H9 (cell line): ENCODE measurements around the gene SLC17A2. TPM values are rescaled to one million over a fixed set of nuclear protein-coding genes. Genes with fewer than 3 reads are reported as not detected.

Experiments
- DNase-seq: peaks from one replicate; pipeline ENCODE4 v3.0.0-alpha.2; 2017
- H2AFZ ChIP-seq: one replicate; pipeline ENCODE4 v1.6.1; 2013; ENCODE audit warnings: mild to moderate bottlenecking, low read length, control low read depth, moderate library complexity
- H2AK5ac ChIP-seq: 2 replicates; pipeline ENCODE4 v1.6.1; 2013; ENCODE audit warnings: low read length, control low read depth, mixed read lengths; ENCODE audit not compliant: insufficient read length
- H2BK120ac ChIP-seq: one replicate; pipeline ENCODE4 v1.6.1; 2013; ENCODE audit warnings: low read depth, mild to moderate bottlenecking, low read length, control low read depth, inconsistent platforms; ENCODE audit not compliant: poor library complexity, severe bottlenecking
- H2BK12ac ChIP-seq: 2 replicates; pipeline ENCODE4 v1.6.1; 2013; ENCODE audit warnings: low read length, control low read depth, mixed read lengths, low read depth; ENCODE audit not compliant: insufficient read length
- H2BK15ac ChIP-seq: 2 replicates; pipeline ENCODE4 v1.6.1; 2013; ENCODE audit warnings: low read depth, low read length, control low read depth
- H2BK20ac ChIP-seq: one replicate; pipeline ENCODE4 v1.6.1; 2013; ENCODE audit warnings: low read depth, mild to moderate bottlenecking, low read length, control low read depth, inconsistent platforms; ENCODE audit not compliant: poor library complexity, severe bottlenecking
- H2BK5ac ChIP-seq: 2 replicates; pipeline ENCODE4 v1.6.1; 2013; ENCODE audit warnings: low read length, control low read depth, mixed read lengths; ENCODE audit not compliant: insufficient read length
- H3K14ac ChIP-seq: 2 replicates; pipeline ENCODE4 v1.6.1; 2013; ENCODE audit warnings: low read length, control low read depth; ENCODE audit not compliant: insufficient read depth
- H3K18ac ChIP-seq: 2 replicates; pipeline ENCODE4 v1.6.1; 2013; ENCODE audit warnings: low read depth, mild to moderate bottlenecking, mixed read lengths, low read length, control low read depth; ENCODE audit not compliant: insufficient read length
- H3K23ac ChIP-seq: 2 replicates; pipeline ENCODE4 v1.6.1; 2013; ENCODE audit warnings: low read length, control low read depth, mixed read lengths, low read depth; ENCODE audit not compliant: insufficient read length
- H3K23me2 ChIP-seq: 2 replicates; pipeline ENCODE4 v1.6.1; 2013; ENCODE audit warnings: low read depth, mild to moderate bottlenecking, mixed read lengths, low read length, control low read depth; ENCODE audit not compliant: insufficient read length, poor library complexity, severe bottlenecking
- H3K27ac ChIP-seq: 2 replicates; pipeline ENCODE4 v1.5.1; 2013; ENCODE audit warnings: low read length, control low read depth, mixed read lengths, low read depth; ENCODE audit not compliant: insufficient read length
- H3K27me3 ChIP-seq: 2 replicates; pipeline ENCODE4 v1.6.1; 2013; ENCODE audit warnings: low read length, control low read depth, inconsistent platforms; ENCODE audit not compliant: insufficient read depth
- H3K4ac ChIP-seq: 2 replicates; pipeline ENCODE4 v1.6.1; 2013; ENCODE audit warnings: low read depth, mild to moderate bottlenecking, control low read depth, inconsistent platforms, low read length, moderate library complexity
- H3K4me1 ChIP-seq: 2 replicates; pipeline ENCODE4 v1.6.1; 2013; ENCODE audit warnings: low read length, control low read depth, inconsistent platforms; ENCODE audit not compliant: insufficient read depth
- H3K4me2 ChIP-seq: 2 replicates; pipeline ENCODE4 v1.6.1; 2013; ENCODE audit warnings: low read length, control low read depth, mixed read lengths; ENCODE audit not compliant: insufficient read length, insufficient read depth
- H3K56ac ChIP-seq: 2 replicates; pipeline ENCODE4 v1.6.1; 2013; ENCODE audit warnings: low read depth, mild to moderate bottlenecking, mixed read lengths, low read length, control low read depth; ENCODE audit not compliant: insufficient read length
- H3K79me1 ChIP-seq: 2 replicates; pipeline ENCODE4 v1.6.1; 2013; ENCODE audit warnings: low read depth, mild to moderate bottlenecking, moderate library complexity, low read length, control low read depth, inconsistent platforms; ENCODE audit not compliant: insufficient read depth, poor library complexity, severe bottlenecking
- H3K79me2 ChIP-seq: 2 replicates; pipeline ENCODE4 v1.6.1; 2013; ENCODE audit warnings: low read length, control low read depth, inconsistent platforms; ENCODE audit not compliant: insufficient read depth
- H3K9ac ChIP-seq: 2 replicates; pipeline ENCODE4 v1.6.1; 2013; ENCODE audit warnings: low read length, control low read depth, mixed read lengths; ENCODE audit not compliant: insufficient read length; ENCODE audit errors: extremely low read depth
- H3K9me3 ChIP-seq: one replicate; pipeline ENCODE4 v1.6.1; 2013; ENCODE audit warnings: low read depth, low read length, inconsistent platforms; ENCODE audit not compliant: control insufficient read depth
- H3T11ph ChIP-seq: one replicate; pipeline ENCODE4 v1.6.1; 2013; ENCODE audit warnings: mild to moderate bottlenecking, low read length, control low read depth, inconsistent platforms
- H4K20me1 ChIP-seq: one replicate; pipeline ENCODE4 v1.6.1; 2013; ENCODE audit not compliant: control insufficient read depth, insufficient read length, insufficient read depth
- H4K5ac ChIP-seq: 2 replicates; pipeline ENCODE4 v1.6.1; 2013; ENCODE audit warnings: low read depth, mild to moderate bottlenecking, mixed read lengths, low read length, control low read depth; ENCODE audit not compliant: insufficient read length
- H4K8ac ChIP-seq: replicated peaks from 2 replicates; pipeline ENCODE4 v1.6.1; 2013; ENCODE audit warnings: low read length, control low read depth, mixed read lengths, low read depth; ENCODE audit not compliant: insufficient read length
- H4K91ac ChIP-seq: 2 replicates; pipeline ENCODE4 v1.6.1; 2013; ENCODE audit warnings: low read depth, mild to moderate bottlenecking, moderate library complexity, mixed read lengths, low read length, control low read depth; ENCODE audit not compliant: insufficient read length
- H3K27ac Mint-ChIP-seq, 3 experiments: 2 replicates in 2 of 3; 3 replicates in 1 of 3; pipeline ENCODE4 v1.8.0; 2020 to 2021; ENCODE audit warnings: mixed read lengths in 3 of 3, mild to moderate bottlenecking in 1 of 3, moderate library complexity in 1 of 3
- H3K27me3 Mint-ChIP-seq: 2 replicates; pipeline ENCODE4 v1.8.0; 2021; ENCODE audit warnings: low read depth, mild to moderate bottlenecking, moderate library complexity, mixed read lengths
- H3K36me3 Mint-ChIP-seq, 3 experiments: 2 replicates in 2 of 3; 3 replicates in 1 of 3; pipeline ENCODE4 v1.8.0; 2020 to 2021; ENCODE audit warnings: low read depth in 3 of 3, mixed read lengths in 3 of 3; ENCODE audit not compliant: insufficient read depth in 1 of 3
- H3K4me1 Mint-ChIP-seq, 2 experiments: 2 replicates each; pipeline ENCODE4 v1.8.0; 2020; ENCODE audit warnings: mixed read lengths in 2 of 2
- H3K4me3 Mint-ChIP-seq, 2 experiments: 2 replicates in 1 of 2; 3 replicates in 1 of 2; pipeline ENCODE4 v1.8.0; 2020 to 2021; ENCODE audit warnings: mild to moderate bottlenecking in 2 of 2, mixed read lengths in 2 of 2, moderate library complexity in 1 of 2
- H3K9me3 Mint-ChIP-seq, 2 experiments: 2 replicates in 1 of 2; 3 replicates in 1 of 2; pipeline ENCODE4 v1.8.0; 2020; ENCODE audit warnings: mild to moderate bottlenecking in 2 of 2, mixed read lengths in 2 of 2, moderate library complexity in 1 of 2
- WGBS: extraction: QIAGEN DNeasy Blood & Tissue Kit; methylation state at CpG from one replicate; pipeline ENCODE4 v1.1.7; 2013; ENCODE audit warnings: missing lambda C conversion rate, low lambda C conversion rate, mixed read lengths; ENCODE audit not compliant: insufficient read length; ENCODE audit errors: extremely low coverage; 5-methylcytosine and 5-hydroxymethylcytosine counted together
- total RNA-seq: library from RNA; stranded (reverse); gene quantifications from 2 replicates; pipeline ENCODE4 v1.2.1, GENCODE V29; 2021
- TF ChIP-seq, protein P1 (sequence below): fragments of 200-600 bp; sonication (generic); conservative IDR thresholded peaks from 3 replicates; pipeline ENCODE4 v1.8.0; 2021; ENCODE audit warnings: antibody characterized with exemption, mild to moderate bottlenecking

SLC17A2 gene
- total RNA-seq, 1 experiment from 2014 or later = not detected

DNA sequence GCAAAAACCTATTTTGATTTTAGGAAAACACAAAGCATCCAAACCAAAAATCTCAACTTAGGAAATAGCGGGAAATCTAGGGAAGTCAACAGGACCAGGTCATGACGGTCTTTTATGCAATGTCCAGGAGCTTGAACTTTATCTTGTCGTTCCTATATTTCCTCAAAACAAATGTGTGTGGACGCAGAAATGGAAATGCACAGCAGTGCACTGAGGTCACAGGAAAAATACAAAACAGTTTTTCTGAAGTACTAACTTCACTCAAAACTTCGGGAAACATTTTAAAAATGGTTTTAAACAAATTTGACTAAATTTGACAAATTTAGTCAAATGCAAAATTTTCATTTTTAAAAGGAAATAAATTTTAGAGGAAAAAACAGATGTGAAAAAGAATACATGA, 5.5 kb upstream of the SLC17A2 start:
- Histone ChIP-seq H2BK5ac (no peak overlapping the region), H3K18ac (no peak overlapping the region), H3K27me3 (no peaks in the 10 kb centered on the region), H4K5ac (no peak overlapping the region), H3K79me1 (no peaks in the 10 kb centered on the region), H3K9me3 (no peaks in the 10 kb centered on the region), H4K91ac (no peak overlapping the region), H3K27ac (no peak overlapping the region), H2BK120ac (no peak overlapping the region), H3K23me2 (no peaks in the 10 kb centered on the region), H2AFZ (no peak overlapping the region), H3K4me1 (no peaks in the 10 kb centered on the region), H3K4me2 (no peak overlapping the region), H3K14ac (no peak overlapping the region), H4K20me1 (no peaks in the 10 kb centered on the region), H4K8ac (no peak overlapping the region), H2BK15ac (no peak overlapping the region), H2BK12ac (no peak overlapping the region), H2AK5ac (no peak overlapping the region), H3K23ac (no peak overlapping the region), H2BK20ac (no peak overlapping the region), H3K56ac (no peak overlapping the region), H3K4ac (no peak overlapping the region), H3K9ac (no peak overlapping the region), H3T11ph (no peak overlapping the region), H3K79me2 (no peaks in the 10 kb centered on the region)
- no peaks in the 10 kb centered on the region for H3K27me3 Mint-ChIP-seq
- H3K4me1 Mint-ChIP-seq = no peaks in the 10 kb centered on the region
- DNase-seq = no peak
- no peak overlapping the region for H3K4me3 Mint-ChIP-seq
- TF ChIP-seq, protein P1, sequence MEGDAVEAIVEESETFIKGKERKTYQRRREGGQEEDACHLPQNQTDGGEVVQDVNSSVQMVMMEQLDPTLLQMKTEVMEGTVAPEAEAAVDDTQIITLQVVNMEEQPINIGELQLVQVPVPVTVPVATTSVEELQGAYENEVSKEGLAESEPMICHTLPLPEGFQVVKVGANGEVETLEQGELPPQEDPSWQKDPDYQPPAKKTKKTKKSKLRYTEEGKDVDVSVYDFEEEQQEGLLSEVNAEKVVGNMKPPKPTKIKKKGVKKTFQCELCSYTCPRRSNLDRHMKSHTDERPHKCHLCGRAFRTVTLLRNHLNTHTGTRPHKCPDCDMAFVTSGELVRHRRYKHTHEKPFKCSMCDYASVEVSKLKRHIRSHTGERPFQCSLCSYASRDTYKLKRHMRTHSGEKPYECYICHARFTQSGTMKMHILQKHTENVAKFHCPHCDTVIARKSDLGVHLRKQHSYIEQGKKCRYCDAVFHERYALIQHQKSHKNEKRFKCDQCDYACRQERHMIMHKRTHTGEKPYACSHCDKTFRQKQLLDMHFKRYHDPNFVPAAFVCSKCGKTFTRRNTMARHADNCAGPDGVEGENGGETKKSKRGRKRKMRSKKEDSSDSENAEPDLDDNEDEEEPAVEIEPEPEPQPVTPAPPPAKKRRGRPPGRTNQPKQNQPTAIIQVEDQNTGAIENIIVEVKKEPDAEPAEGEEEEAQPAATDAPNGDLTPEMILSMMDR = no peak
- no CpG with 5 or more reads among the region's 5 CpGs for WGBS
- H3K36me3 Mint-ChIP-seq = no peaks in the 10 kb centered on the region
- no peaks in the 10 kb centered on the region for H3K9me3 Mint-ChIP-seq
- H3K27ac Mint-ChIP-seq = no peak overlapping the region
